HG02943 (cell line): ENCODE data around the gene ZNF175.

ENCODE experiments used
- ATAC-seq: cut with Tn5 transposase; IDR thresholded peaks from one replicate; pipeline ENCODE4 v1.9.1; 2021; ENCODE audit warnings: mild to moderate bottlenecking, low read depth, moderate library complexity; ENCODE audit not compliant: unreplicated experiment

Gene ZNF175

DNA sequence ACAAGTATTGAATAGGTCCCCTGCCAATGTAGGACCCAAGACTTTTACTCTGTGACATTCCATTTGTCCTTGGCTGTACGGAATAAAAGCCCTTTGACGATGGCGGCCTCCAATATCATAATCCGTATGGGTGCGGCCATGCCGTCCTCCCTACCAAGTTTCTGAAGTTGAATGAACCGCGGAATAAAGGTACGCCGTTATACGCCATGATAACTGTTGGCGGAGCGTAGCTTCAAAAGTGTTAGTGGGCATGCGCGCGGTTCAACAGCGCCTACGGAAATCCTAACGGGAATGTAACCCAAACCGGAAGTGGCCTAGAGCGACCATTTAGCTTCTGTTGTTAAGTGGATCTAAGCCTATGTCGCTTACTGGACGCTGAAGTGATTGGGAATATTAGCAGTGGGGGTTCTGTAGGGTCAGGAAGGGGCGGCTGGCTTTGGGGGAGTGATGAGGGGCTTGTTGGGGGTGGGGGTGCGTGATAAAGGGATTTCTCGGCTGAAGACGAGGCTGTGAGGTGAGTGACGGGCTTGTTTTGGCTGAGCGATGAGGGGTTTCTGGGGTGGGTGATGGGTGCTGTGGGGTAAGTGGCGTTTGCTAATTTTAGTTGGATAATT is at the start of gene ZNF175:
Gene ZNF175 (plus strand): TSS at position 322 of the 614 bp plus-strand sequence. CDS start 2,047 bp downstream, outside the sequence.
- ATAC-seq = peak; percentile 86

DNA sequence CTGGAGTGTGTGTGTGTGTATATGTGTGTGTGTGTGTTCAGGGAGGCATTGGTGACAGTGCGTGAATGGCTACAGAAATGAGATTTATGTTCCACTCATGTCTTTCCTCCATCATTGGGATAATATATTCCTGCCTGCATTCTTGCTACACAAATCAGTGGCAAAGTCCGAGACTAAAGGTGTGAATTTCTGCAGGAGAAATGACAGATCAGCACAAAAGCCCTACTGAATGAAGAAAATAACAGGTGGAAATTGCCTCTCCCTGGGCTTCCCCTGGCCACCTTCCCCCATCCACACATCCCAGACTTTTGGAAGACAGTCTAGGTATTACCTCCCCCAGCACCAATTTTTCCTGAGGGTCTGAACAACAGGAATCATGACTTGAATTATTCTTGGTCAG is 49.7 kb upstream of the ZNF175 start:
- no peak for ATAC-seq

DNA sequence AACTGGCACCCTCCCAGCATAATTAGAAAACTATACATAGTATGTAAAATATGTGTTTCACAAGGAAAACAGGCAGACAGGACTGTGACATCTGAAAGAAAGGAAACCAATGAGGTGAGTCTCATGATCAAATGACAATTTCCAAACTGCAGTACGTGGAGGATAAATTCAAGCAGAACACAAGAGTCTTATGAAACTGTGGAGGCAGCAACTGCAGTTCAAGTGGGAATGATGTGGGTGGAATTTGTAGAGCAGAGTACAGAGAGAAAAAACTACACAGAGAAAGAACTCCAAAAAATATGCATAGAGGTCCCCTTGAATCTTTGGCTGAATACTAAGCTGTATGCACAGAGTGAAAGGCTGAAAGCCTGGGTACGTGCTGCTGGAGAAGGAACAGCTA is 49.3 kb upstream of the ZNF175 start:
- no peak for ATAC-seq

DNA sequence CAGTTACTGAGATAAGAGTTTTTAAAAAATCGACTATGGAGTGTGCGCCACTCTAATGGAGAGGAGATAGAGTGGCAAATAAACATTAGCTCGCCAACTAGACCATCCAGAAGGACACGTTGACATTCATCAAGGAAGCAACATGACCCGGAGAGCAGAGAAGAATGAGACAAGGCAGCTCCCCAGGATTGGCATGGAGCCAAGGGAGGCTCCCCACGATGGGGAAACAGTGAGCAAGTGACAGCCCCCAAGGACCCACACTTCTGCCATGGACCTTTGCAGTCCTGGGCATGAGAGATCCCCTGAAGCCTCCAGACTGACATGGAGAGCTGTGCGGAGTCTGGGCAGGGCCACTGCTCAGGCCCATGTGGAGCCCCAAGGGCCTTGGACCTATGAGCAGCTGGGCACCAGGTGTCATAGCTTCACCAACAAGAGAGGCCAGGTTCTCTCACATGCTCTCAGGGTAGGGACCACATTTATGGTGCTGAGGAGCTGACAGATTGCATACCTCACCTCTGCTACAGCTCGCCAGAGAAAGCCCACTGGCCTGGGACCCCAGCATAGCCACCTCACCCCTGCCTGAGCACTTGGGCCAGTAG is 46.3 kb upstream of the ZNF175 start:
- ATAC-seq = no peak

DNA sequence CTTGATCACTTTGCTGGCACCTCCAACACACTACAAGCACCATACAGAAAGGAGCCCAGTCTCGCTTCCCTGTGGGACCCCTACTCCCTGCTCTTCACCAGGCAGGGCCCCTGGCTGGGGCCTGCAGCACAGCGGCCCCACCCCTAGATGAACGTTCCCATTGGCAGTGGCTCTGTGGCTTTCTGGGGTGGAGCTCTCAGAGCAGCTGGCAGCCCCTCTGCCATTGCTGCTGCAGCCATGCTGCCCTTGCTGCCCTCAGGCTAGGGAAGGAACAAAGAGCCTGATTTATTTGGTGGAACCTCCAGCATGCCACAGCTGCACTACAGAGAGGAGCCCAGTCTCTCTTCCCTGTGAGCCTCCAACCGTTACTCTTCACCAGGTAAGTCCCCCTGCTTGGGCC is 45.4 kb upstream of the ZNF175 start:
- no peak for ATAC-seq

DNA sequence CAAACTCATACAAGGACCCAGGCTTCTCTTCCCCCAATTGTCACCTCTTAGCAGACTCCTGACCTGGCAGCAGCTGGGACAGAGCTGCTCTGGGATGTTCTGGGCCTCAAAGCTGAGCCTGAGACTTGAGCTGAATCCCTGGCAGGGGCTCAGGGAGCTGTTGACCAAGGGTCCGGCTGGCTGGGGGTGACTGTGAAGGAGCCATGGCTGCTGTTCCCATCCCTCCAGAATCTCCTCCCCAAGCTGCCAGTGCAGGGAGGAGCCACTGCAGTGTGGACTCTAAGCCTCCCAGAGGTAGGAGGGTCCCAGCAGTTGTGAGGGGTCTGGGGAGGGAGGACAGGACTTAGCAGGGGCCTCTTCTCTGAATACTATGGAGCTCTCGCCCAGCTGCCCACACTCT is 41.8 kb upstream of the ZNF175 start:
- ATAC-seq = no peak

DNA sequence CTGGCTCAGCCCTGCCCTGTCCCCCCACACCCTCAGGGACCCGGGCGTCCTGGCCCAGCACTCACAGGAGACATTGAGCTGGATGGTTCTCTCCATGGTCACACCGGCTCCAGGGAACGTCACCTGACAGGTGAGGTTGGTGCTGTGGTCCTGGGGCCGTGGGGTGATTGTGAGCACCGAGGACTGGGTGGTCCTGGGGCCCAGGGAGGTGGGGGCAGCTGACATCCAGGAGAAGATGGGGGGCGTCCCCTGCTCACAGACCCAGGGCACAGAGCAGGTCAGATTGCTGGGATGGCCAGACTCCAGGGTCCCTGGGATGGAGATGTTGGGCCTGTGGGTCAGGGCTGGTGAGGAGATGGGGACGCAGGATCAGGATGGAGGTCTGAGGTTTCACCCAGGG is 40.5 kb upstream of the ZNF175 start:
- ATAC-seq = no peak

DNA sequence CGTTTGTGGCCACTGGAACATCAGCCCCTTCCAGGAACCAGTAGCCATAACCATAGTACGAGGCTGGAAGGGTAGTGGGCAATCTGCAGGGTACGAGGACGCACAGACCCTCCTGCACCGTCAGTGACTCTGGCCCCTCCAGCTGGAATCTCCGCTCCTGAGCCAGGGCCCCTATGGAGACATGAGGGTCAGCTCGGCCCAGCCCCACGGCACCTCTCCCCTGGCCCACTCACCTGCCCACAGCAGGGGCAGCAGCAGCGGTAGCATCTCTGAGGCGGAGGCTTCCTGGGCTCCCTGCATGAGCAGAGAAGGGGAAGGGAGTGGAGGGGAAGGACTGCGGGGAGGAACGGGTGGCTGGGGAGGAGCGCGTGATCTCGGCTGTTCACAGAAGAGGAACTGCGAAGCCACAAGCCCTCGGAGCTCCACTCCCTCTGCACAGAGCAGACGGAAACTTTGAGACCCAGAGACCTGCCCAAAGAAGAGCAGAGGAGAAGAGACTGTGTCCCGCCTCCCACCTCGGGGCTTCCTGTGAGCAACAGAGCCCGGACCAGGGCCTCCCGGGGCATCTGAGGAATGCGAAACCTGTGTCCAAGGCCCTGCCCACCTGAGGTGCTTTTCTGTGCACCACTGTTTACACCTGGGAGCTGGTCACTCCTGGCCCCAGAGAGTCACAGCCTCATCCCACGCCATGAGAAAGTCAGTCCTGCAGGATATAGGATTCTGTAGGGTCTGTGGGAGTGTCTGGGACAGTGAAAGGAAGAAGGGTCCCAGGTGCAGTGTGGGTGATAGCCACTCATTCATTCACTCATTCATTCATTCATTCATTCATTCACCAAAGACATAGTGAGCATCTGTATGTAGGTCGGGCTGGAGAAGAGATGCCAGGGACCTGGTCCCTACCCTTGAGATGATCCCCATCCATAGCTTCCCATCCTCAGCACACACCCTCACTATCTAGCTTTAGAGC is 39.5 kb upstream of the ZNF175 start, which contains the start of gene SIGLEC6:
Gene SIGLEC6 (minus strand): TSS at position 322 of the 967 bp plus-strand sequence. CDS start 22 bp downstream, at position 300.
- no peak for ATAC-seq

DNA sequence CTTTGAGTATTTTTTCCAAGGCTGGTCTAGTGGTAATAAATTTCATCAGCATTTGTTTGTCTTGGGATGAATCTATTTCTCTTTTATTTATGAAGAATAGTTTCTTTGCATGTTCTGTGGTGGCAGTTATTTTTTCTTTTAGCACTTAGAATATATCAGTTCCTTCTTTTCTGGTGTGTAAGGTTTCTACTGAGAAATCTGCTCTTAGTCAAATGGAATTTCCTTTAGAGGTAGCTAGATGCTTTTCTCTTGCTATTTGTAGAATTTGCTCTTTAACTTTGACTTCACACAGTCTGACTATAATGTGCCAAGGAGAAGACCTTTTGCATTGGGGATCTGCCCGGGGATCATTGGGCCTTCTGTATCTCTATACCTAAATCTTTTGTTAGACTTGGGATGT is 35.5 kb upstream of the ZNF175 start:
- ATAC-seq = no peak

DNA sequence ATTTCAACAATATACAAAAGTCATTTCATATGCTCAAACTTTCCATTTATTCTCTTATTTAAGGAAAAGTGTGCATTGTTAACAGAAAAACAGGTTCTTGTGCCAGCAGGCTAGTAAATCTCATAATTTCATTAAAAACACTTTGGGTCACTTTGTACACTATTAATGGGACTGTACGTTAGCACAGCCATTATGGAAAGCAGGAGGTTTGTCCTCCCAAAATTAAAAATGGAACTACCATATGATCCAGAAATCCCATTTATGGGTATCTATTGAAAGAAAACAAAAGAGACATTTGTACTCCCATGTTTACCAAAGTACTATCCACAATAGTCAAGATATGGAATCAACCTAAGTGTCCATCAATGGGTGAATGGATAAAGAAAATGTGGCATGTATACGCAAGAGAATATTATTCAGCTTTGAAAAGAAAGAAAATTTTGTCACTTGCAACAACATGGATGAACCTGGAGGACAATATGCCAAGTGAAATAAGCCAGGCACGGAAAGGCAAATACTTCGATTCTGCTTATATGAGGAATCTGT is 31.2 kb upstream of the ZNF175 start:
- no peak for ATAC-seq

DNA sequence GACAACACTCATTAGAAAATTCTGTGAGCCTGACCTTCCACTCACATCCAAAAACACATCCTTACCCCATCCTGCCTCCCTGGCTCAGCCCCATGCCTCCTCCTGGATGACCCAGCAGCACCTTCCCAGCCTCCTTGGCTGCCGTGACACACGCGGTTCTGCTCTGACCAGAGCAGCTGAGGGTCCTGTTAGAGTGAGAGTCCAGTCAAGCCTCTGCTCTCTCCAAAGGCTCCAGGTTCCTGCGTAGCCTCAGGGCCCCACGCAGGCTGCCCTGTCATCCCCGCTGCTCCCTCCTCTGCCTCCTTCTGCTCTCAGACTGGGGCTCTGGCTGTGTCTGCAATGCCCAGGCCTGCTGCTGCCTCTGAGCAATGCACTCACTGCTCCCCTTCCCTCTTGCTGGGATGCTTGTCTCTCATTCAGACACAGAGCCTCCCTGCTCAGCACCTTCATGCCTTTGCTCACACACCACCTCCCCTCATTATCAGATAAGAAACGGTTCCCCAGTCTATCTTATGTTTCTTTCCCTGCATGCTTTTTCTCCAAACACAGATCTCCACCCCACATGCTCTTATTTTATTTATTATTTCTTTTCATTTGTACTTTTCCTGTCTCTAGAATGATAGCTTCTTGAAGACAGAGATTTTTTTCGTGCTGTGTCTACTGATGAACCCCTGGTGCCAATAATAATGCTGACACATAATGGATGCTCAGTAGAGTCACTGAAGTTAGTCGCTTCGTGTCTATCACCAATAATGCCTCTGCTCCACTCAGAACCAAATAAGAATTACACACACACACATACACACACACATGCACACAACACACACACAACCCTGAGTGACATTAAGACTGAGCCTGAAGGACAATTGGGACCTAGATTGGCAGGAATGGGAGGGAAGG is 29.4 kb upstream of the ZNF175 start:
- ATAC-seq = no peak

DNA sequence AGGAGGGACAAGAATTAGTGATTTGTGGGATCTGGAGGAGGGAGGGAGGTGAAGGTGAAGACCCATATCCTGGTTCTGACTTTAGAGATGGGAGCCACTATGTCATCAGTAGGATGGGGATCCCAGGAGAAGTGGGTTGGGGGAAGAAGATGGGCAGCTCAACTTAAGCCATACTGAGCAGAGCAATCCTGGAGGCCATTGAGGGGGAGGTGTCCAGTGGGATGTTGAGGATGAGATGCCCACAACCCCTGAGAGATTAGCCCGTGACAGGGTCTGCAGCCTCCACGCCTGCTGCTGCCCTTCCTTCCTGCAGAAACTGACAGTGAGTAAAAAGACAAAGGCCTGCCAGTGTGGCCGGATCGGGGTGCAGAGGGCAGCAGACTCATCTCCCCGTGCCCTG is 28.4 kb upstream of the ZNF175 start:
- no peak for ATAC-seq

DNA sequence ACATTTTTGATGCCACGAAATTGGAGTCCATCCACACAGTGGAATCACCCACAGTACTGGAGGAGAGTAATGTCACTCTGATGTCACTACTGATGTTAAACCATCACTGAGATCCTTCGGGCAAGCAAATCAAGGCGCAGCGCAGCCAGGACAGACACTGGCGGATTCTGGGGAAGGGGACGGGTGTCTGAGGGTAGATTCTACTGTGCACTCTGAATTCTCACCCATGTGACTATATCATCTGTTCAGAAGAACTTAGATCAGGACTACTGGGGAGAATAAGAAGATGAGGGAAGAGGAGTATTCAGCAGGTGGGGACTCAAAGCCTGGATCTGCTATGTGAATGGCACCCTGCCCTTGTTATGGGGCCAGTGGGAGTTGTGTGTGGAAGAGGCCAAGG is 27.0 kb upstream of the ZNF175 start:
- ATAC-seq = no peak

DNA sequence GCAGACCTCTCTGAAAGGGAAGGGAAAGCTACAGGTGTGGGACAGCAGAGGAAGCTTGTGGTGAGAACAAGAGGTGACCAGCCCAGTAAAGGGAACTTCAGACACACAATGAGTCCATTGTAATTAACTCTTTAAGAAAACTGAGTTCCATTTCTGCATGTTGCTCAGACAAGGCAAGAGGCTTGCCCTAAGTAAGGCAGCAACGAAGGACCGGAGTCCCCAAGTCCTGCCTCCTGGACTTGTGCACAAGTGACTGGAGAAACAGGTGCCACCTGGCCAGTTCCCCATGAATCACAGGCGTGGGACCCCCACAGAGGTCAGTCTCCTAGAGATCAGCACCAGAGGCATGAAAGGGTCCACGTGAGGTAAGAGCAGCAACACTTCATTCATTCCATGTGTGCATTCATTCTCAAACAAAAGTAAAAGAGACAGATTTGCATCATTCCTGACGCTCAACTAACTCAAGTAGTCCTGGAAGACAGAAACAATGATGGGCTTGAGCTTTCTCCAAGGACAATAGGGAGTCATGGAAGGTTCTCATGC is 24.9 kb upstream of the ZNF175 start:
- no peak for ATAC-seq

DNA sequence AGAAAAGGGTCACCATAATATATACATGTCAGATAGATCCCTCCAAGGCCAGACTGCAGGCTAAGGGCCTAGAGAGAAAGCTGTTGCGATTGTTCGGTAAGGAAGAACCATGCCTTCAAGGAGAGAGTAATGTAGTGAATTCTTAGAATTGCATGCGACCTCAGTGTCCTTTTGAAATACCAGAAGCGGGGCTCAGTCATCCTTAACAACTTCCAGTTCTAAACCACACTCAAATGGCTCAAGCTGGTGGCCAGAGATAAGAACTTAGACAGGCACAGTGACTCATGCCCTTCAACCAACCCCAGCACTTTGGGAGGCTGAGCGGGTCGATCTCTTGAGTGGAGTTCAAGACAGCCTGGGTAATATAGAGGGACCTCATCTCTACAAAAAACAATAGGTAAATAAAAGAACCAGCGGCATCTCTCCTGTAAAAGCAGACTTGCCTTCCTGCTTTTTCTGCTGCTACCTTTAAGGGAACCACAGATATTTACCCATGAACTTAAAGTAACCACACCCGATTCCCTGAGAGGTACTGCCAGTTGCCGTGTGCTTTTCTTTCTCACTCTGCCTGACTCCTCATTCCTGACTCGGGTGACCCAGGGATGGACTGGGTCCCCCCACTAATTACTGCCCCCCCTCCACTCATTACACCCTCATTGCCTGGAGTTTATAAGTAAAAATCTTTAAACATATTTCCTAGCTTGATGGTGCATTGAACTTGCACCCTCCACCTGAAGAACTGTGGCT is 24.3 kb upstream of the ZNF175 start:
- ATAC-seq = no peak

DNA sequence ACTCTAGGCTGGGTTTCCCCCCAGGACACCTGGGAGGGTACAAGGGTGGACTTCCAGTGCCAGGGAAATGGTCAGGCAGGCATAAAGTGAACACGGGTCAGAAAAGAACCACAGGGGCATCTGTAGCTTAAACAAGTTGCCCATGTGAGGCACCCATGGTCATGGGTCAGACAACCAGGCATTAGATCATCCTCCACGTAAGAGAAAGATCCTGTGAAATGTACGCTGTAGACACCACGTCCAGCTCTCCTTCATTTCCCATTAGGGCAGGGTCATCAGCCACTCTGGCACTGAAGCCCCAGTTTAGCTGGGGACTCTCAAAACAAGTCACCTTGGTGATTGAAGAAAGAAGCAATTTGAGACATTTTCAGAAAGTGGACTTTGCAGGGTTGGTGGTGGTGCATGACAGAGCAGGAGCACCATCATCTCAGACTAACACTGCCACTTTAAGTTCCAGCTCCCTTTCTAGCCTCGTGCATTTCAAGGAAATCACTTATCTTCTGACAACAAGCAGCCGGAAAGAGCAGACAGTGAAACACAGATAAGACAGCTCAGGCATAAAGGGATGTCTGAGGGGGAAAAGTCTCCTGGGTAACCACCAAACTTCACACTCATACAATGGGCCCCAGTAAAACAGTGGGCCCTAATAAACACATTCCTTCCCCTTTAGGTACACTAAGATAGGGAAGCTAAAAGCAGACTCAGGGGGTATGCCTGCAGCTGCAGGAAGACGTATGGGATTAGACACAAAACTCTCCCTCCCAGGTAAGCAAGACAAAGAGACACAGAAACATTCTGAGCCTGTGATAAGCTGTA is 23.5 kb upstream of the ZNF175 start:
- ATAC-seq = no peak

DNA sequence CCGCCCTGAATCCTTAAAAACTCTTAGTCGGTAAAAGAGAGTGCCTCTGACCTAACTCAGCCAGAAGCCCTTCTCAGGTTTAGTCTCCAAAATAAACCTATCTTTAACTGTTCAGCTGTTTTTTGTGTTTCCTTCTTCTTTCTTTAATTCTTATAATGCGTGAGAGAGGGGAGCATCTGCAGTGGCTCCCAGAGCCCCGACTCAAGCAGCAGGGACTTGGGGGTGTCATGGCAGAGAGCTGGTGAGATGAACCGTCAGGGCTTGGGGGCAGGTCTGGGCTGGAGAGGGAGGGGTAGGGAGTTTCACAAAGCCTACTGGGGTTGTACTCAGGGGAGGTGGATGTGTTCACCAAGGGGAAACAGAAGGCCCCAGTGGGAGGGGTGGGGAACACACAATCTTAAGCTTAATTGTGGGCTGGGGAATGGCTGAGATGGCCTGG is 22.9 kb upstream of the ZNF175 start:
- ATAC-seq = no peak

DNA sequence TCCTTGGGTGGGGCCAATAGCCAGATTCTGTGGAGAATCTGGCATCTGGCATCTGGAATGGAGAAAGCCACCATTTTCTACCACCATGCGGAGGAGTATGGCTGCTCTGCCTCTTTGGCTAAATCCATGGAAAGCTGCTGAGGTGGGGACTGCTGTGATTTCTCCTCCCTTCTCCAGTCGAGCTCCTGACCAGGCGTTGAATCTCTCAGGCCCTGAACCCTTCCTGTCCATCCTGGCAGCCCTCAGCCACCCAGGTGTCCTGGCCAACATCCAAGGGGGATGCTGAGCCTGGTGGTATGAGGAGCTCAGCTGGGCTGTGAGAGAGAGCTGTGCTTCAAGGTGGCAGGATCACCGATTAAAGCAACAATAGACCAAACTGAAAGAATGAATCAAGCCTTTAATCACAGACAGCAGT is 22.2 kb upstream of the ZNF175 start:
- ATAC-seq = no peak
